GM12865 (cell line): ENCODE measurements around the gene ANKH.
A peak's percentile ranks its signal among the peaks of the same experiment; 100 is the strongest.

Experiments
- DNase-seq: peaks from one replicate; pipeline ENCODE4 v3.0.0; 2010; ENCODE audit warnings: low read depth
- H3K4me3 ChIP-seq: 2 replicates; pipeline ENCODE4 v1.5.1; 2011; ENCODE audit warnings: mild to moderate bottlenecking, low read depth, low read length, control low read depth
- TF ChIP-seq, protein P1 (sequence below): IDR thresholded peaks from 2 replicates; pipeline ENCODE4 v1.5.1; 2011; ENCODE audit warnings: low read length, control low read depth, low read depth, inconsistent platforms; ENCODE audit not compliant: insufficient read depth; ENCODE audit errors: missing control alignments

Gene ANKH

GRCh38 chr5:14753947-14754346 is 117.6 kb downstream of the ANKH start:
- no peak for DNase-seq
- TF ChIP-seq, protein P1, sequence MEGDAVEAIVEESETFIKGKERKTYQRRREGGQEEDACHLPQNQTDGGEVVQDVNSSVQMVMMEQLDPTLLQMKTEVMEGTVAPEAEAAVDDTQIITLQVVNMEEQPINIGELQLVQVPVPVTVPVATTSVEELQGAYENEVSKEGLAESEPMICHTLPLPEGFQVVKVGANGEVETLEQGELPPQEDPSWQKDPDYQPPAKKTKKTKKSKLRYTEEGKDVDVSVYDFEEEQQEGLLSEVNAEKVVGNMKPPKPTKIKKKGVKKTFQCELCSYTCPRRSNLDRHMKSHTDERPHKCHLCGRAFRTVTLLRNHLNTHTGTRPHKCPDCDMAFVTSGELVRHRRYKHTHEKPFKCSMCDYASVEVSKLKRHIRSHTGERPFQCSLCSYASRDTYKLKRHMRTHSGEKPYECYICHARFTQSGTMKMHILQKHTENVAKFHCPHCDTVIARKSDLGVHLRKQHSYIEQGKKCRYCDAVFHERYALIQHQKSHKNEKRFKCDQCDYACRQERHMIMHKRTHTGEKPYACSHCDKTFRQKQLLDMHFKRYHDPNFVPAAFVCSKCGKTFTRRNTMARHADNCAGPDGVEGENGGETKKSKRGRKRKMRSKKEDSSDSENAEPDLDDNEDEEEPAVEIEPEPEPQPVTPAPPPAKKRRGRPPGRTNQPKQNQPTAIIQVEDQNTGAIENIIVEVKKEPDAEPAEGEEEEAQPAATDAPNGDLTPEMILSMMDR, result no peak
- H3K4me3 ChIP-seq, result no peak overlapping the region

- TF ChIP-seq, protein P1, result no peak
- no peak overlapping the region for H3K4me3 ChIP-seq
- no peak for DNase-seq
Observed at GRCh38 chr5:14753292-14753691, 118.3 kb downstream of the ANKH start.

DNA sequence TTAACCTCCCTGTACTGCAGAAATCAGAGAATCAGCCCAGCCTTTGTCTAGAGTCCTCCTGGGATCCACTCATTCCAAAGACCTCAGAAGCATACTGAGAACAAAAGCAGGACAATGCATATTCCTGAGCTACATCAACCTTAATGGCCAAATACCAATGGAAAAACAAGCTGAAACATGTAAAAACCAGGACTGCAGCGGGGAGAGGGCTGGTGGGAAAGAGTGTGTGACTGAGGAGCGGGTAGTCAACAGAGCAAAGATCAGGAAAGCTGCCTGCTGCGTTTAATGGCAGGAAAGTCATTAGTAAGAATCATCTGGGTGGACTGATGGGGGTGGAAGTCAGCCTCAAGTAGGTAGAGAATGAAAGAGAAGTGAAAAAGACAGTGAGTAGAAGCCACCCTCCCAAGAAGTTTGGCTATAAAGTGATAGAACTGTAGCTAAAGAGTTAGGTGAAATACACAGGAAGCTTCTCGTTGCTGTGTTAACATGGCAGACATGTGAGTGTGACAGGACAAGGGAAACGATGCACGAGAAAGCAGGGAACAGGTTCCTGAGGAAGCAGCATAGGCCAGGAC is 119.0 kb downstream of the ANKH start:
- no peak for DNase-seq
- H3K4me3 ChIP-seq, result no peak overlapping the region
- TF ChIP-seq, protein P1, result no peak

DNA sequence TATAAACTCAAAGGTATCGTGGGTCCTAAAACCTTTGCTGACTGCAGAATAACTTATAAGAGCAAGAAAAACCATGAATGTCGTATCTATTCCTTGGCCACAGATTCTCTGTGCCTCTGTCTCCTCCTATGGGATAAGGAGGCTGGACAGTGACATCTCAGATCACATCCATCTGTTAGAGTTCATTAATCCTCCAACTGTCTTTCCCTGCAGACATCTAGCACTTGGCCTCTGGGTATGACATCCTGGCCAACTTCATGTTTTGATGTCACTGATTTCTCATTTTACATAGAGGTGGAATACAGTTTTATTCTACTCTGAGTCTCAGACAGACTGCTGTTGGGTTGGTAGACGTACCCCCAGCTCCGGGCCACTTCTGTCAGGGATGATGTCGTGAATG is 120.9 kb downstream of the ANKH start:
- no peak for DNase-seq

GRCh38 chr5:14749579-14750101 is 121.9 kb downstream of the ANKH start:
- no peak for DNase-seq
- no peak overlapping the region for H3K4me3 ChIP-seq
- TF ChIP-seq, protein P1, result no peak

More for the DNA sequence above, 120.9 kb downstream of the ANKH start:
- H3K4me3 ChIP-seq, result no peak overlapping the region
- TF ChIP-seq, protein P1, result no peak

GRCh38 chr5:14748180-14748900 is 123.2 kb downstream of the ANKH start:
- TF ChIP-seq, protein P1, result no peak
- no peak for DNase-seq
- H3K4me3 ChIP-seq, result no peak overlapping the region

DNA sequence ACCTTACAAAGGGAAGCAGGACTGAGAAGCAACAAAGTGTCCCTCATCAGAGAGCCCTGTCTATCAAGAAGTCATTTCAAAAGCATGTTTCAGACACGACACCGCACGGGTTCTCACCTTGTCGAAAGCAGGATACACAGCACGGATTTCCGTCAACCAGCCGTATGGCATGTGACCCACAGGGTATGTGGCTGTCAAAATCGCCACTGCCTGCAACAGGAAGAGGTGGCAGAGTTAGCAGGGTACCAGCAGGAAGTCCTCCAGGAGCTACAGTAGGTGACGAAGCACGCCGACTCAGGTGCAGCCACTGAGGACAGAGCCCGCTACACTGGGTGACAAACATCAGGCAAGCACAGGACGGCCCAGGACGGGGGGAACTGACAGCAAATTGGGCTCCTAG is 125.8 kb downstream of the ANKH start:
- no peak overlapping the region for H3K4me3 ChIP-seq
- peak; percentile 32 for DNase-seq
- TF ChIP-seq, protein P1, result no peak
